HG02623 (cell line): ENCODE data around the gene ABCD2.
"Not testable (repeated sequence)": the region's sequence is repeated elsewhere in the genome, so short reads cannot be mapped to it uniquely, and the experiment has no call there.

Experiments
- ATAC-seq: cut with Tn5 transposase; IDR thresholded peaks from one replicate; pipeline ENCODE4 v1.9.1; 2021; ENCODE audit warnings: moderate library complexity; ENCODE audit not compliant: unreplicated experiment

Gene ABCD2

GRCh38 chr12:39619660-39620433 lies at the start of gene ABCD2:
Gene ABCD2, minus strand, starts transcription at chr12:39619803. Its CDS starts 188 bp downstream, at chr12:39619615.
- ATAC-seq: peak; percentile 72

GRCh38 chr12:39660101-39660500 lies 40.5 kb upstream of the ABCD2 start:
- ATAC-seq: no peak

GRCh38 chr12:39647383-39647782 lies 27.8 kb upstream of the ABCD2 start:
- no peak for ATAC-seq

GRCh38 chr12:39646963-39647362 lies 27.4 kb upstream of the ABCD2 start:
- no peak for ATAC-seq

- ATAC-seq: no peak
Observed at GRCh38 chr12:39643052-39643451, 23.4 kb upstream of the ABCD2 start.

GRCh38 chr12:39638840-39639239 lies 19.2 kb upstream of the ABCD2 start:
- no peak for ATAC-seq

GRCh38 chr12:39638178-39638577 lies 18.6 kb upstream of the ABCD2 start:
- no peak for ATAC-seq

GRCh38 chr12:39632670-39633069 lies 13.1 kb upstream of the ABCD2 start:
- no peak for ATAC-seq

GRCh38 chr12:39628836-39629235 lies 9.2 kb upstream of the ABCD2 start:
- no peak for ATAC-seq

- no peak for ATAC-seq
Observed at GRCh38 chr12:39627914-39628313, 8.3 kb upstream of the ABCD2 start.

GRCh38 chr12:39626033-39626814 lies 6.6 kb upstream of the ABCD2 start:
- ATAC-seq: no peak

- ATAC-seq: no peak
Observed at GRCh38 chr12:39623919-39624318, 4.3 kb upstream of the ABCD2 start.

- ATAC-seq: not testable (repeated sequence)
Observed at GRCh38 chr12:39623160-39623559, 3.6 kb upstream of the ABCD2 start.

GRCh38 chr12:39622306-39622705 lies 2.7 kb upstream of the ABCD2 start:
- no peak for ATAC-seq

- ATAC-seq: no peak
Observed at GRCh38 chr12:39621670-39622069, 2.1 kb upstream of the ABCD2 start.

- peak; percentile 32 for ATAC-seq
Observed at GRCh38 chr12:39620659-39621658, 1.4 kb upstream of the ABCD2 start.

GRCh38 chr12:39619316-39619659 lies 315 bp downstream of the ABCD2 start:
- ATAC-seq: peak; percentile 10

GRCh38 chr12:39618701-39619100 lies 902 bp downstream of the ABCD2 start:
- no peak for ATAC-seq

GRCh38 chr12:39617887-39618286 lies 1.7 kb downstream of the ABCD2 start:
- ATAC-seq: no peak

GRCh38 chr12:39616666-39617065 lies 2.9 kb downstream of the ABCD2 start:
- no peak for ATAC-seq

- no peak for ATAC-seq
Observed at GRCh38 chr12:39616251-39616650, 3.4 kb downstream of the ABCD2 start.
